GM12873 (cell line): ENCODE data around the gene NEUROG3.

Source experiments
- TF ChIP-seq, protein P1 (sequence below): IDR thresholded peaks from 2 replicates; pipeline ENCODE4 v1.5.1; 2012; ENCODE audit warnings: low read depth, mild to moderate bottlenecking, moderate library complexity, low read length, control low read depth; ENCODE audit not compliant: insufficient read depth; ENCODE audit errors: missing control alignments

NEUROG3 gene

DNA sequence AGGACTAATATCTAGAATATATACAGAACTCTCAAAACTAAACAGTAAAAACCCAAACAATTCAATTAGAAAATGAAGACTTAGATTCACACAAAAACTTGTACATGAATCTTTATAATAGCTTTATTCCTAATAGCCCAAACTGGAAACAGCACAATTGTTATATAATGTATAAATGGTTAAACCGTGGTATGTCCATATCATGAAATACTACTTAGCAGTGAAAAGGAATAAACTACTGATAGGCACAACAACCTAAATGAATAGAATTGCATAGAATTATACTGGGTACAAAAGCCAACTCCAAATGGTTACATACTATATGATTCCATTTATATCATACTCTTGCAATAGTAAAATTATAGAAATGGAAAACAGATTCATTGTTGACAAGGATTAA, 35.9 kb upstream of the NEUROG3 start:
- TF ChIP-seq, protein P1, sequence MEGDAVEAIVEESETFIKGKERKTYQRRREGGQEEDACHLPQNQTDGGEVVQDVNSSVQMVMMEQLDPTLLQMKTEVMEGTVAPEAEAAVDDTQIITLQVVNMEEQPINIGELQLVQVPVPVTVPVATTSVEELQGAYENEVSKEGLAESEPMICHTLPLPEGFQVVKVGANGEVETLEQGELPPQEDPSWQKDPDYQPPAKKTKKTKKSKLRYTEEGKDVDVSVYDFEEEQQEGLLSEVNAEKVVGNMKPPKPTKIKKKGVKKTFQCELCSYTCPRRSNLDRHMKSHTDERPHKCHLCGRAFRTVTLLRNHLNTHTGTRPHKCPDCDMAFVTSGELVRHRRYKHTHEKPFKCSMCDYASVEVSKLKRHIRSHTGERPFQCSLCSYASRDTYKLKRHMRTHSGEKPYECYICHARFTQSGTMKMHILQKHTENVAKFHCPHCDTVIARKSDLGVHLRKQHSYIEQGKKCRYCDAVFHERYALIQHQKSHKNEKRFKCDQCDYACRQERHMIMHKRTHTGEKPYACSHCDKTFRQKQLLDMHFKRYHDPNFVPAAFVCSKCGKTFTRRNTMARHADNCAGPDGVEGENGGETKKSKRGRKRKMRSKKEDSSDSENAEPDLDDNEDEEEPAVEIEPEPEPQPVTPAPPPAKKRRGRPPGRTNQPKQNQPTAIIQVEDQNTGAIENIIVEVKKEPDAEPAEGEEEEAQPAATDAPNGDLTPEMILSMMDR, result no peak

DNA sequence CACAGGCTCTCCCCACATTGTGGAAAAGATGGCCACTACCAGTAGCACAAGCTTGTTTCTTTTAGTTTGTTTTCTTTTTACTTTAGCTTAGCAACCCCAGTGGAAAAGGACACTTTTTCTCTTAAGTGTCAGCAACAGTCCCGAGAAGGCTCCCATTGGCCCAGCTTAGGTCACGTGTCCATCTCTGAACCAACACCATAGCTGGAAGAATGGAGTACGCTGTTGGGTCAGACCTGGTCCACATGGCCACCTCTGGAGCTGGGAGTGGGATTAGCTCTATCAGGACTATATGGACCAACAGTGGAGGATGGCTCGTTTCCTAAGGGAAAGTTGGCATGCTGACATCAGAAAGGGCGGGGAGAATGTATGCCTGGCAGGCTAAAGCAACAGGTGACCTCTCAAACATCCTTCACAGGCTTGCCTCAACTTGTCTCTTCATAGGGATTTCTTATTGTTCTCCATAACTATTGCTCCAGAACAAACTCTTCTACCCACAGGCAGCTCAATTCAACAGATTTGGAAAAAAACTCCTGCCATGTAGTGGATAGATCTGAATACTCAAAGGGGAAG, 27.6 kb upstream of the NEUROG3 start:
- TF ChIP-seq, protein P1, result no peak

DNA sequence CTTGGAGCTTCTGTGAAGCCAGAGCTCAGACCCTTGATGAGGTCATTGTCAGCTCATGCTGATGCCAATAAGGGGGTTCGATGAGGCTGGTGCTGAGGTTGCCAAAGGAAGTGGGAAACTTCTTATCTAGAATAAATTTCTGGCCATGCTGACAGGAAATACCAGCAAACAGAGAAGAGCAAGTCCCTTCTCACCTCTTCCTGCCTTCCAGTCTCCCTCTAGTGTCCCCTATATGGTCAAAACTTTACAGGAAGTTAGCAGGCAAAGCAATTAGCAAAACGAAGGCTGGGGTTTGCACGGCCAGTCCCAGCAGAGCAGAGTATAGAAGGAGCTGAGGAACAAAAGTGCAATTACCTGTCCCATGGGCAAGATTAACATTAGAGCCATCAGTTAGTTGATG, 15.1 kb upstream of the NEUROG3 start:
- TF ChIP-seq, protein P1, result no peak

DNA sequence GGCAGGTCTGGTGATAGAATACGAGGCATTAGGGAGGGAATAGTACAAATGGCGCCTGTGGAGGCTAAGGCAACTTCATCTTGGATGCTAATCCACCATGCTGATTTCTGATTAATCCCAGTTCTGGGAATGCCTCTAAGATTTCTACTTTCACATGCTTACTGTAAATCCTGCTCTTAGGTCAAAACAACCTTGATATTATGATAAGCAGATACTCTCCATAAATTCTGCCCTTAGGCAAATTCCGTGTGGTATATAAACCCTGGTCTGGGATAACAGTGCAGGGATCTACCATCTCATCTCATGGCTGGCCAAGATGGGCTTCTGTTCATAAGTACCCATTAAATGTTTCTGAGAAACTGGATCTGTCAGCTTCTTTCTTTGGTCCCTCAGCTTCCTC, 11.4 kb upstream of the NEUROG3 start:
- TF ChIP-seq, protein P1, result no peak

DNA sequence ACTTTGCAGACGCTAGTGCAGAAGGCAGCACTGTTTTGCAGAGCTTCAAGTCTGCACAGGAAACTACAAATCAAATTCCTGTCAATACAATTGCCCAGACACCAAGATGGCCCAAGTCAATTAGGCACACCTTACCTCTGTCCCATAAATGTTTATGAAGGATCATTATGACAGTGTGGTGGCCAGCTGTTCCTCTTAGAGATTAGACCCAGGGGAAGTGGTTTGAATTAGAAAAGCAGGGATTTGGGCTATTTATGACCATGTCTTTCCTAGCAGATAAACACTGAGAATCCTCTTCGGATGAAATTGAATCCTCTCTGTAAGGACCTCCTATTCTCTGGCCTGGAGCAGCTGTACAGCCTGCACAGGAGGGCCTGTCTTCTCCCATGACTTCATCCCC, 9.9 kb upstream of the NEUROG3 start:
- TF ChIP-seq, protein P1, result no peak

DNA sequence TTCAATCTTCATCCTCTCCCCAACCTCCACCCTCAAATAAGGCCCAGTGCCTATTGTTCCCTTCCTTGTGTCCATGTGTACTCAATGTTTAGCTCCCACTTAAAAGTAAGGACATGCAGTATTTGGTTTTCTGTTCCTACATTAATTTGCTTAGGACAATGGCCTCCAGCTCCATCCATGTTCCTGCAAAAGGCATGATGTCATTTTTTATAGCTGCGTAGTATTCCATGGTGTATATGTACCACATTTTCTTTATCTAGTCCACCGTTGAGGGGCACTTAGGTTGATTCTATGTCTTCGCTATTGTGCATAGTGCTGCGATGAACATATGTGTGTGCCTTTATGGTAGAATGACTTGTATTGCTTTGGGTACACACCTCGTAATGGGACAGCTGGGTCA, 7.2 kb upstream of the NEUROG3 start:
- TF ChIP-seq, protein P1, result no peak

DNA sequence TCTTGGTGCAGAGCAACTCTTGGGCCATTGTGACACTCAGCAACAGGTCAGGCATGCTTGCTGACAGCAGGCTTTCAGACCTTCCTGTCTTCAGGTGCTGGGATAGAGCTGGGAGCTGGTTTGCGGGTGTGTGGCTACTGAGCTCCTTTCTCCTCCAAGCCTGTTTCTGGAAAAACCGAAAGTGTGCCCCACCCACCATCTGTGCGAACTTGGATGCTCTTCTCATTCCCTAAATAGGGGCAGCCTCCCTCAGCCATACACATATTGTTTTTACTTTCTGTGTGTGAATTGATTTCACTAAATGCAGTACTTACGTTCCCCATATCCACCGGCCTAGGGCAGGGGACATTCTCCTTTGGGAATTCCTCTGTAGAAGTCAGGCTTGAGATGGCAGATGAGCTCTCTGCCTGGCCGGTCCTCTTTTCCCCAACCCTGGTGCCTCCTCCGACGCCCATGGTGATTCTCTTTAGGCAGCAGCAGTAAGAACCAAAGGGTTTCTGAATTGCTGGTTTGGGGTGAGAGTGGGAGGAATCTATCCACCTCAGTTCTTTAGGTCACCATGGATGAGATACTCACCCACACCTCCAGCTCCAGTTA, 6.3 kb upstream of the NEUROG3 start:
- TF ChIP-seq, protein P1, result no peak
